Nephron (organoid): Measurements from ENCODE around the gene LPXN.
A peak's percentile ranks its signal among the peaks of the same experiment; 100 is the strongest.

Experiments used
- H3K27ac Mint-ChIP-seq, 3 experiments: 2 replicates each; pipeline ENCODE4 v1.8.0; 2020; ENCODE audit warnings: mixed read lengths in 3 of 3, mild to moderate bottlenecking in 2 of 3, moderate library complexity in 1 of 3
- H3K27me3 Mint-ChIP-seq: 2 replicates; pipeline ENCODE4 v1.8.0; 2021; ENCODE audit warnings: low read depth, mild to moderate bottlenecking, moderate library complexity, mixed read lengths
- H3K36me3 Mint-ChIP-seq: 2 replicates; pipeline ENCODE4 v1.8.0; 2020; ENCODE audit warnings: low read depth, mixed read lengths
- H3K4me1 Mint-ChIP-seq: 2 replicates; pipeline ENCODE4 v1.8.0; 2020; ENCODE audit warnings: mixed read lengths
- H3K4me3 Mint-ChIP-seq, 3 experiments: 2 replicates each; pipeline ENCODE4 v1.8.0; 2020; ENCODE audit warnings: mild to moderate bottlenecking in 3 of 3, mixed read lengths in 3 of 3, moderate library complexity in 2 of 3
- H3K9me3 Mint-ChIP-seq: 2 replicates; pipeline ENCODE4 v1.8.0; 2020; ENCODE audit warnings: mixed read lengths
- CTCF ChIP-seq, 3 experiments: fragments of 200-600 bp; sonication (generic); IDR thresholded peaks; one replicate each; pipeline ENCODE4 v1.5.0; 2021; ENCODE audit warnings: antibody characterized with exemption in 3 of 3; ENCODE audit not compliant: unreplicated experiment in 3 of 3

Gene LPXN

GRCh38 chr11:58567889-58568512, 7.7 kb downstream of the LPXN start:
- no peaks in the 10 kb centered on the region for H3K9me3 Mint-ChIP-seq
- no peak overlapping the region for H3K4me3 Mint-ChIP-seq
- no peak overlapping the region for H3K27ac Mint-ChIP-seq
- H3K4me1 Mint-ChIP-seq, result no peaks in the 10 kb centered on the region
- TF ChIP-seq CTCF (IDR thresholded peaks at IDR 0.05; ENCODE audit: unreplicated experiment in 3 of 3), result peak; percentile 59 to 72 (median 71)
- H3K36me3 Mint-ChIP-seq, result peaks cover 19% of the 10 kb centered on the region
- no peaks in the 10 kb centered on the region for H3K27me3 Mint-ChIP-seq

- H3K27me3 Mint-ChIP-seq, result no peaks in the 10 kb centered on the region
- peaks cover 5% of the 10 kb centered on the region for H3K4me1 Mint-ChIP-seq
- H3K4me3 Mint-ChIP-seq, result no peak overlapping the region
- no peak overlapping the region for H3K27ac Mint-ChIP-seq
- no peaks in the 10 kb centered on the region for H3K9me3 Mint-ChIP-seq
- no peak for TF ChIP-seq CTCF (IDR thresholded peaks at IDR 0.05; ENCODE audit: unreplicated experiment in 3 of 3)
- peaks cover 13% of the 10 kb centered on the region for H3K36me3 Mint-ChIP-seq
These were observed 11.4 kb downstream of the LPXN start for GRCh38 chr11:58564231-58564630.

- Mint-ChIP-seq H3K36me3 (peaks cover 6% of the 10 kb centered on the region), H3K4me1 (peaks cover 5% of the 10 kb centered on the region), H3K9me3 (no peaks in the 10 kb centered on the region), H3K27ac (peak overlapping the region; percentile 4 to 68 (median 54)), H3K4me3 (no peak overlapping the region), H3K27me3 (no peaks in the 10 kb centered on the region)
- no peak for TF ChIP-seq CTCF (IDR thresholded peaks at IDR 0.05; ENCODE audit: unreplicated experiment in 3 of 3)
These were observed 13.3 kb downstream of the LPXN start for GRCh38 chr11:58562375-58562800.

- no peaks in the 10 kb centered on the region for H3K27me3 Mint-ChIP-seq
- no peak overlapping the region for H3K4me3 Mint-ChIP-seq
- no peaks in the 10 kb centered on the region for H3K9me3 Mint-ChIP-seq
- no peak for TF ChIP-seq CTCF (IDR thresholded peaks at IDR 0.05; ENCODE audit: unreplicated experiment in 3 of 3)
- H3K4me1 Mint-ChIP-seq, result peaks cover 5% of the 10 kb centered on the region
- H3K36me3 Mint-ChIP-seq, result peaks cover 6% of the 10 kb centered on the region
- H3K27ac Mint-ChIP-seq, result peak overlapping the region; percentile 40 to 63 (median 58)
These were observed 14.1 kb downstream of the LPXN start for GRCh38 chr11:58561394-58562098.

- Mint-ChIP-seq H3K36me3 (peaks cover 6% of the 10 kb centered on the region), H3K4me1 (peaks cover 5% of the 10 kb centered on the region), H3K4me3 (no peak overlapping the region), H3K27ac (peak overlapping the region; percentile 37 to 63 (median 58)), H3K9me3 (no peaks in the 10 kb centered on the region), H3K27me3 (no peaks in the 10 kb centered on the region)
- TF ChIP-seq CTCF (IDR thresholded peaks at IDR 0.05; ENCODE audit: unreplicated experiment in 3 of 3), result no peak
These were observed 14.8 kb downstream of the LPXN start for GRCh38 chr11:58560842-58561241.

GRCh38 chr11:58549644-58550043, 26.0 kb downstream of the LPXN start:
- Mint-ChIP-seq H3K36me3 (peaks cover 71% of the 10 kb centered on the region), H3K27me3 (no peaks in the 10 kb centered on the region), H3K9me3 (no peaks in the 10 kb centered on the region), H3K4me3 (no peak overlapping the region), H3K4me1 (no peaks in the 10 kb centered on the region), H3K27ac (no peak overlapping the region)
- TF ChIP-seq CTCF (IDR thresholded peaks at IDR 0.05; ENCODE audit: unreplicated experiment in 3 of 3), result no peak
